Measurements from ENCODE around the gene CCDC39. TPM values are rescaled to one million over a fixed set of nuclear protein-coding genes. Genes with fewer than 3 reads are reported as not detected.

The CCDC39 gene
- 1 to 10 TPM in 2 of 7 donors, under 1 TPM in 4, not detected in 1; 0.69 to 5.4 (median 0.81) TPM for total RNA-seq
- polyA plus RNA-seq, result under 1 TPM; 0.30 to 0.72 TPM
- long read RNA-seq, donor 1, partial matches to known transcripts, result 0 of 2 reads
- long read RNA-seq, donor 1, other reads (novel, unspliced or antisense), result 2 of 2 reads
- long read RNA-seq, donor 2, result 0 reads
- long read RNA-seq, donor 3, result 0 reads

DNA sequence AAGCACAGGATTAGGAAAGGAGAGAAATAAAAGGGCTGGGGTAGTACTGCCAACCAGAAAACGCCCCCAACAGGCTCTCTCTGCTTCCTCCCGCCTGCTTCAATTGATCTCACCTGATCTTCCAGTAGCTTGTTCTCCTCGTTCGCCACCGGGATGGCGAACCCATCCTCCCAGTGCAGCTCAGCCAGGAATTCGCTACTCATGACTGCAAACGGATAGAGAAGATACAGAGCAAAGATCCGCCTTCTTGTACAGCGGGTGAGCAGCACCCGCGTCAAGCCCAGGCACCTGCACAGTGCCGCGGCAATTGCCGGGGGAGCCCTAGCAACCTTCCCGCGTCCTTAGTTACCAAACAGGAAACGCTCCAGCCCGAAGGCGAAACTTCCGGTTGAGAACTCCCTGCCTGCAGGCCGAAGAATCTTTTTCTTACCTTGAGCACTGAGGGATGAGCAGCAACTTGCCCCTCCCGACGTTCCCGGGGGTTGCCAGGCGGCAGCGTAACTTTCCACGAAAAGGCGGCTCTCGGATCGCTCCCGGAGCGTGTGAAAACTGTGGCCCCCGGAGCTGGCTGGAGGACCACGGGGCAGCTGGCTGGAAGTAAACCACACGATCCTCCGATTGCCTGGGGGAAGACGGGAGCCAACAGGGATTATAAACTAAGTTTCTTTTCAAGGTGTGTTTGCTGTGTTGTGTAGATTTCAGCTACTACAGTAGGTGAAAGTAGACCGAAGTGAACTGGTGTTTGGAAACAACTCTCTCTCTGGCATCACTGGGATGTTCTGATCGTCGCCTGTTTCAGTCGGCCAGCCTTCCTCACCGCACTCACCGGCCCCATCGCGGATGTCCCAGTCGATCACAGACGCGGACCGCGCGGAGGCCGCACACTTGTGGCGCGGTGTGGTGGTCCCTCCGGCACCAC is at the start of gene CCDC39:
TSS of gene CCDC39 (minus strand) at position 312 of the 919 bp plus-strand sequence. CDS start at position 203, 109 bp downstream.
- WGBS, 3 donors, result 0 to 1% (median 1%) methylated on average over 56 of the region's 56 CpGs
- Histone ChIP-seq H3K4me3 (peak within 1 kb of the TSS; percentile 39), H3K9me3 (no peaks in the 10 kb centered on the region), H3K36me3 (no peaks in the 10 kb centered on the region), H3K27me3 (peaks cover 3% of the 10 kb centered on the region), H3K27ac (no peak within 1 kb of the TSS), H3K4me1 (ENCODE audit: insufficient read depth) (no peaks in the 10 kb centered on the region)
- TF ChIP-seq EP300 (IDR thresholded peaks at IDR 0.05), result no peak
- TF ChIP-seq, protein P1, sequence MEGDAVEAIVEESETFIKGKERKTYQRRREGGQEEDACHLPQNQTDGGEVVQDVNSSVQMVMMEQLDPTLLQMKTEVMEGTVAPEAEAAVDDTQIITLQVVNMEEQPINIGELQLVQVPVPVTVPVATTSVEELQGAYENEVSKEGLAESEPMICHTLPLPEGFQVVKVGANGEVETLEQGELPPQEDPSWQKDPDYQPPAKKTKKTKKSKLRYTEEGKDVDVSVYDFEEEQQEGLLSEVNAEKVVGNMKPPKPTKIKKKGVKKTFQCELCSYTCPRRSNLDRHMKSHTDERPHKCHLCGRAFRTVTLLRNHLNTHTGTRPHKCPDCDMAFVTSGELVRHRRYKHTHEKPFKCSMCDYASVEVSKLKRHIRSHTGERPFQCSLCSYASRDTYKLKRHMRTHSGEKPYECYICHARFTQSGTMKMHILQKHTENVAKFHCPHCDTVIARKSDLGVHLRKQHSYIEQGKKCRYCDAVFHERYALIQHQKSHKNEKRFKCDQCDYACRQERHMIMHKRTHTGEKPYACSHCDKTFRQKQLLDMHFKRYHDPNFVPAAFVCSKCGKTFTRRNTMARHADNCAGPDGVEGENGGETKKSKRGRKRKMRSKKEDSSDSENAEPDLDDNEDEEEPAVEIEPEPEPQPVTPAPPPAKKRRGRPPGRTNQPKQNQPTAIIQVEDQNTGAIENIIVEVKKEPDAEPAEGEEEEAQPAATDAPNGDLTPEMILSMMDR (IDR thresholded peaks at IDR 0.05), result no peak
- no peak for TF ChIP-seq POLR2A (IDR thresholded peaks at IDR 0.05)
- intact Hi-C loops (cut with DNase I), result no loop called here
- peak; percentile 65 to 79 (median 77) for DNase-seq

DNA sequence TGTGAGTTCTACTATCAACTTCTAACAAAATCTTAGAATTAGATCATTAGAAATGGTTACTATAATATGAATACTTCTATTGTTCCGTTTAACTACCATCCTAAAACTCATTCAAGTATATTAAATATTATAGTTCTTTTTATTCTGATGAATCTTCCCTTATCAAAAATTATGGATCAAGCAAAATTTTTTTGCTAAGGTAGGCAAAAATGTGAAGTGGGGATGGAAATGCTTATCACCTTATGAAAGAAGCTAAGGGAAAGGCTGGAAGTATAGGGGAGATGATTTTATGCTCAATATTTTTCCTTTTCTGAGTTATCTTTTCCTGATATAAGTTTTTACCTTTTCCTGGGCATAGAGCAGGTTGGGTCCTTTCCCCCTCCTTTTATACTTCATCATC is 40.7 kb upstream of the CCDC39 start:
- no peaks in the 10 kb centered on the region for H3K27me3 ChIP-seq
- H3K9me3 ChIP-seq, result no peaks in the 10 kb centered on the region
- TF ChIP-seq, protein P1 (IDR thresholded peaks at IDR 0.05), result no peak
- TF ChIP-seq POLR2A (IDR thresholded peaks at IDR 0.05) (no peak), EP300 (IDR thresholded peaks at IDR 0.05) (no peak)
- 0 to 95% (median 47%) methylated on average over 1 of the region's 1 CpG for WGBS, 3 donors
- H3K27ac ChIP-seq, result no peak overlapping the region
- DNase-seq, result no peak
- intact Hi-C loops (cut with DNase I), result no loop called here
- no peaks in the 10 kb centered on the region for H3K36me3 ChIP-seq
- H3K4me3 ChIP-seq, result no peak overlapping the region
- H3K4me1 ChIP-seq (ENCODE audit: insufficient read depth), result no peaks in the 10 kb centered on the region

DNA sequence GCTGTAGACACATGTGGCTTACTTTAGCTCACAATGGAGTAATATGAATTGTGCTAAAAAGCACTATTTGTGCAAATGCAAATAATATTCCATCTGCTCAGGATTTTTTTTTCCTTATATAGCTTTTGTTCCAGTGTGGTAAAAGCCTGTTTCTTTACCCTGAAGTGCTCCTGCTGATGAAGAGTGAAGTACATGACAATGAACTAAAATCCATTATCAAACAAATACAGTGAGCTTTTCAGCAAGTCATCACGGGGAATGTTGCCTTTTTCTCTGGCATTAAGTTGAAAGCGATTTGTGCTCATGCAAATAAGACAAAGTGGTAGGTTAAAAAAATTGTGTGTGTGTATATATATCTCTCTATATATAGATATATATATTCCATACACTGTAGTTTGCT is 28.6 kb upstream of the CCDC39 start:
- DNase-seq, result no peak
- 28 to 33% (median 29%) methylated on average over 2 of the region's 2 CpGs for WGBS, 3 donors
- Histone ChIP-seq H3K4me1 (ENCODE audit: insufficient read depth) (no peaks in the 10 kb centered on the region), H3K36me3 (no peaks in the 10 kb centered on the region), H3K9me3 (no peaks in the 10 kb centered on the region), H3K27ac (no peak overlapping the region), H3K4me3 (no peak overlapping the region), H3K27me3 (no peaks in the 10 kb centered on the region)
- intact Hi-C loops (cut with DNase I), result no loop called here
- no peak for TF ChIP-seq POLR2A (IDR thresholded peaks at IDR 0.05)
- TF ChIP-seq EP300 (IDR thresholded peaks at IDR 0.05), result no peak
- TF ChIP-seq, protein P1 (IDR thresholded peaks at IDR 0.05), result no peak

DNA sequence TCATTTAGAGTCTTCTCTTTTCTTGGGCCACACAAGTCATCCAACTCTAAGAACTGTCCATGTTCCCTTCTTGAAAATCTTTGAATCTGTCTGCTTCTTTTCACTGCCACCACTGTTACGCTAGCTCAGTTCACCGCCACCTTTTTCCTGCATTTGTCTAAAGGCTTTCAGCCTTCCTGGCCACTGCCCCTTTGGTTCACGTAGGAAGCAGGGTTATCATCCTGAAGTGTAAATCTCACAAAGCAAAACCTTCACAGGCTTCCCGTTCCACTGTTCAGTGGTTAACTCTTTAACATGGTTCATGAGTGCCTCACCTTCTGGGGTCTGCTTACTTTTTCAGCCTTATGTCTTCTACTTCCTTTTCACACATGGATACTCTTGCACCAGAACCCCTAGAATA is 26.3 kb upstream of the CCDC39 start:
- no peaks in the 10 kb centered on the region for H3K36me3 ChIP-seq
- H3K4me3 ChIP-seq, result no peak overlapping the region
- no peaks in the 10 kb centered on the region for H3K27me3 ChIP-seq
- TF ChIP-seq POLR2A (IDR thresholded peaks at IDR 0.05) (no peak), EP300 (IDR thresholded peaks at IDR 0.05) (no peak)
- TF ChIP-seq, protein P1 (IDR thresholded peaks at IDR 0.05), result no peak
- no peak overlapping the region for H3K27ac ChIP-seq
- no peak for DNase-seq
- H3K4me1 ChIP-seq (ENCODE audit: insufficient read depth), result no peaks in the 10 kb centered on the region
- no peaks in the 10 kb centered on the region for H3K9me3 ChIP-seq
- intact Hi-C loops (cut with DNase I), result no loop called here
- 56 to 61% (median 61%) methylated on average over 4 of the region's 4 CpGs for WGBS, 3 donors

Data from ovary (tissue), 10 donors.